Posterior cingulate gyrus (tissue), 11 donors: ENCODE data around the gene TUBA3D.
"Not testable (repeated sequence)": the region's sequence is repeated elsewhere in the genome, so short reads cannot be mapped to it uniquely, and the experiment has no call there.

Experiments
- DNase-seq, 10 donors: peaks; one replicate each; pipeline versions ENCODE4 v3.0.0 to v3.0.0-alpha.2; 2020 to 2021; ENCODE audit warnings: mixed read lengths in 3 of 10
- intact Hi-C: fragments of 100-400 bp; cut with DNase I; formaldehyde crosslinking; loops from one replicate; pipeline ENCODE4 v1.15.1; 2023

TUBA3D gene

GRCh38 chr2:131528981-131529863 lies 53.3 kb downstream of the TUBA3D start:
- DNase-seq, result peak in 2 of 10 donors; percentile 6 to 80

GRCh38 chr2:131529864-131530445 lies 54.0 kb downstream of the TUBA3D start:
- intact Hi-C loops, result not testable (repeated sequence)
- DNase-seq, result peak in 1 of 10 donors; percentile 49

More at GRCh38 chr2:131528981-131529863, 53.3 kb downstream of the TUBA3D start:
- intact Hi-C loops, result not testable (repeated sequence)

GRCh38 chr2:131530626-131531344 lies 54.9 kb downstream of the TUBA3D start:
- intact Hi-C loops, result not testable (repeated sequence)
- peak in 1 of 10 donors; percentile 77 for DNase-seq

GRCh38 chr2:131531547-131532185 lies 55.7 kb downstream of the TUBA3D start:
- DNase-seq, result peak in 1 of 10 donors; percentile 40
- intact Hi-C loops, result not testable (repeated sequence)
